Type B pancreatic cell (in vitro differentiated cells): ENCODE results near the gene ADRA2B. TPM values are rescaled to one million over a fixed set of nuclear protein-coding genes. Genes with fewer than 3 reads are reported as not detected.

Experiments used
- DNase-seq: peaks from one replicate; pipeline ENCODE4 v3.0.0; 2021; ENCODE audit warnings: mixed read lengths; ENCODE audit not compliant: unreplicated experiment; ENCODE audit errors: extremely low spot score
- H3K27ac Mint-ChIP-seq: 2 replicates; pipeline ENCODE4 v1.8.0; 2021; ENCODE audit warnings: mild to moderate bottlenecking, mixed read lengths
- H3K27me3 Mint-ChIP-seq: 2 replicates; pipeline ENCODE4 v1.8.0; 2021; ENCODE audit warnings: mixed read lengths
- H3K36me3 Mint-ChIP-seq: 2 replicates; pipeline ENCODE4 v1.8.0; 2021; ENCODE audit warnings: mixed read lengths
- H3K4me1 Mint-ChIP-seq: one replicate; pipeline ENCODE4 v1.8.0; 2021; ENCODE audit warnings: mixed read lengths; ENCODE audit not compliant: unreplicated experiment
- H3K4me3 Mint-ChIP-seq: 2 replicates; pipeline ENCODE4 v1.8.0; 2021; ENCODE audit warnings: mild to moderate bottlenecking, mixed read lengths
- H3K9me3 Mint-ChIP-seq: 2 replicates; pipeline ENCODE4 v1.8.0; 2021; ENCODE audit warnings: mixed read lengths
- total RNA-seq: library from RNA; stranded (reverse); gene quantifications from 2 replicates; pipeline ENCODE4 v1.2.1, GENCODE V29; 2021; ENCODE audit warnings: low replicate concordance
- TF ChIP-seq, protein P1 (sequence below): fragments of 200-600 bp; sonication (generic); conservative IDR thresholded peaks from 2 replicates; pipeline ENCODE4 v1.5.0; 2021; ENCODE audit warnings: antibody characterized with exemption, mild to moderate bottlenecking

The ADRA2B gene
- total RNA-seq, 1 donor from 2014 or later: 2.4 TPM

DNA sequence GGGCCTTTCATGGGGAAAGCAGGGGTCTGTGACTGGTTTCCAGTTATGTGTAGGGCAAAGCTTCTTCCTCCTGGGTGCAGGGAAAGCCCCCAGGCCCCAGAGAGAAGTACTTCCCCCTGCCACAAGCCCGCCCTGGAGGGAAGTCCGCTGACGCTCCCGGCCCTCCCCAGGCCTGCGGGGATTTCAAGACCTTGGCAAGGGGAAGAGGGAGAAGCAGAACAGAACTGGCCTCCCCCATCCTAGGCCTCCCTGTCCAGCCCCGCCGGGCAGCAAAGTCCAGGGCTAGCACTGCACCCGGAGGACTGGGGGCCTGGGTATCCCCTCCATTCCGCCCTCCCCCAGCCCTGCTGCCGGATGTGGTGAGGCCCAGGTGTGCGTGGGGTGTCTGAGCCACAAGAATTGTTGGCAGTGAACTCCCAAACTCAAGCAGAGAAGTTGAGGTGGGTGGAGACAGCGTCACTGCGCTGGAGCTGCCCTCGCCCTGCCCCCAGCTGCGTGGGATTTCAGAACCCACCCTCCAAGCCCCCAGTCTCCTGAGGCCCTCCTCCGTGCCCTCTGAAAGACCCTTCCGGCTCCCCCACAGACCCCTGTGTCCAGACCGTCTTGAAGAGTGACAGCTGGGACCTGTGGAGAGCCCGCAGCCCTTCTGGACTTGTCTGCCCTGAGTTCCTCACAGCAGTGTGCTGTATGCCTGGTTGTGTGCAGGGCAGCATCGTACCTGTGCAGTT is 29.9 kb upstream of the ADRA2B start:
- TF ChIP-seq, protein P1, sequence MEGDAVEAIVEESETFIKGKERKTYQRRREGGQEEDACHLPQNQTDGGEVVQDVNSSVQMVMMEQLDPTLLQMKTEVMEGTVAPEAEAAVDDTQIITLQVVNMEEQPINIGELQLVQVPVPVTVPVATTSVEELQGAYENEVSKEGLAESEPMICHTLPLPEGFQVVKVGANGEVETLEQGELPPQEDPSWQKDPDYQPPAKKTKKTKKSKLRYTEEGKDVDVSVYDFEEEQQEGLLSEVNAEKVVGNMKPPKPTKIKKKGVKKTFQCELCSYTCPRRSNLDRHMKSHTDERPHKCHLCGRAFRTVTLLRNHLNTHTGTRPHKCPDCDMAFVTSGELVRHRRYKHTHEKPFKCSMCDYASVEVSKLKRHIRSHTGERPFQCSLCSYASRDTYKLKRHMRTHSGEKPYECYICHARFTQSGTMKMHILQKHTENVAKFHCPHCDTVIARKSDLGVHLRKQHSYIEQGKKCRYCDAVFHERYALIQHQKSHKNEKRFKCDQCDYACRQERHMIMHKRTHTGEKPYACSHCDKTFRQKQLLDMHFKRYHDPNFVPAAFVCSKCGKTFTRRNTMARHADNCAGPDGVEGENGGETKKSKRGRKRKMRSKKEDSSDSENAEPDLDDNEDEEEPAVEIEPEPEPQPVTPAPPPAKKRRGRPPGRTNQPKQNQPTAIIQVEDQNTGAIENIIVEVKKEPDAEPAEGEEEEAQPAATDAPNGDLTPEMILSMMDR: no peak

DNA sequence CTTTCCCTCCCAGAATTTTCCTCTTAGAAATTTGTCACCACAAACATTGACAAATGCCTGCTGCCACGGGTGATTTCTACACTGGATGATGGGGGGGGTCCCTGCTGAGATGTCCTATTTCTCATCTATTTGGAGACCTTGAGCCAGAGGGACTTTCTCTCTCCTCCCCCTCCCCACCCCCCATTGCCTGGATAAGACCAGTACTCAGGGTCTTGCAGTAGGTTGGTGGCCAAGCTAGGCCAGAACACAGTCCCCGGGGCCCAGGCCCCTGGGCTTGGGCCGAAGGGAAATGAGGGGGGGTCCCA is 29.4 kb upstream of the ADRA2B start:
- H3K9me3 Mint-ChIP-seq: no peaks in the 10 kb centered on the region
- no peak overlapping the region for H3K27ac Mint-ChIP-seq
- peaks cover 22% of the 10 kb centered on the region for H3K27me3 Mint-ChIP-seq
- H3K36me3 Mint-ChIP-seq: no peaks in the 10 kb centered on the region
- no peak overlapping the region for H3K4me3 Mint-ChIP-seq
- DNase-seq: no peak
- TF ChIP-seq, protein P1: no peak
- H3K4me1 Mint-ChIP-seq: peaks cover 12% of the 10 kb centered on the region

More for the DNA sequence above, 29.9 kb upstream of the ADRA2B start:
- Mint-ChIP-seq H3K27ac (peak overlapping the region; percentile 55), H3K36me3 (no peaks in the 10 kb centered on the region), H3K9me3 (no peaks in the 10 kb centered on the region), H3K27me3 (peaks cover 22% of the 10 kb centered on the region), H3K4me1 (peaks cover 12% of the 10 kb centered on the region), H3K4me3 (peak overlapping the region; percentile 28)
- DNase-seq: no peak

DNA sequence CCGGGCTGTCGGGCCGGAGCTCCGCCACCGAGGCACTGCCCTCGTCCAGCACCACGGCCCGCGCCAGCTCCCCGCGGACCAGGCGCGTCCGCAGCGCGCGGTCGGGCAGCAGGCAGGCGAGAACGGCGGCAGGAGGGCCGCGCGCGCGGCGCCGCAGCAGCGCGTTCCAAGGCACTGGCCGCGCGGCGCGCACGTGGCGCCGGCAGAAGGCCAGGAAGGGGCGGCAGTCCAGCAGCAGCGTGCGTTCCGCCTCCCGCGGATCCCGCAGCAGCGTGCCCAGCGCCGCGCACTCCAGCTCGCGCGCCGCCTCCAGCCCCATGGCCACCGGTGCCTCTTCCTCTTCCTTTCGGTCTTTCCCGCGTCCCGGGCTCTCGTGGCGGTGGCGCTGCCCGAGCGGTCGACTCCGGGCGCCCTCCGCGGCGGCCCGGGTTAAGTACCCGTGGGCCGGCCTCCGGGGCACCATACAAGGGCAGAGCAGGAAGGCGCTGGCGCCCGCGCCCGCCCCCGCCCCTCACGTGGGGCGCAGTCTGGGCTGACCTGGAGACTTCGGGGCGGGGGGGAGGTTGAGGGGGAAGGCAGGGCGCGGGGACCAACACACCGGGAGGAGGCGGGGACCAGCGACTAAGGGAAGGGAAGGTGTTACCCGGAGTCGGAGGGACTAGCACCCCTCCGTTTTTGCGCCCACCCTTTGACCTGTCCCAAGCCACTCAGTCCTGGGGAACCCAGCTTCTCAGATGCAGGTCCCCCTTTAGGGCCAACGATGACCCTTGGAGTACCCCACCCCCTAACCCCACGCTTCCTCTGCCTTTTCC is 28.9 kb upstream of the ADRA2B start, which contains the start of gene DUSP2:
DUSP2 (minus strand) TSS at position 405 of the 812 bp plus-strand sequence; CDS start at position 319, 86 bp downstream.
- peaks cover 12% of the 10 kb centered on the region for H3K4me1 Mint-ChIP-seq
- peak within 1 kb of the TSS; percentile 36 for H3K27ac Mint-ChIP-seq
- DNase-seq: no peak
- peaks cover 22% of the 10 kb centered on the region for H3K27me3 Mint-ChIP-seq
- peak within 1 kb of the TSS; percentile 83 for H3K4me3 Mint-ChIP-seq
- TF ChIP-seq, protein P1: no peak
- no peaks in the 10 kb centered on the region for H3K9me3 Mint-ChIP-seq
- H3K36me3 Mint-ChIP-seq: no peaks in the 10 kb centered on the region

DNA sequence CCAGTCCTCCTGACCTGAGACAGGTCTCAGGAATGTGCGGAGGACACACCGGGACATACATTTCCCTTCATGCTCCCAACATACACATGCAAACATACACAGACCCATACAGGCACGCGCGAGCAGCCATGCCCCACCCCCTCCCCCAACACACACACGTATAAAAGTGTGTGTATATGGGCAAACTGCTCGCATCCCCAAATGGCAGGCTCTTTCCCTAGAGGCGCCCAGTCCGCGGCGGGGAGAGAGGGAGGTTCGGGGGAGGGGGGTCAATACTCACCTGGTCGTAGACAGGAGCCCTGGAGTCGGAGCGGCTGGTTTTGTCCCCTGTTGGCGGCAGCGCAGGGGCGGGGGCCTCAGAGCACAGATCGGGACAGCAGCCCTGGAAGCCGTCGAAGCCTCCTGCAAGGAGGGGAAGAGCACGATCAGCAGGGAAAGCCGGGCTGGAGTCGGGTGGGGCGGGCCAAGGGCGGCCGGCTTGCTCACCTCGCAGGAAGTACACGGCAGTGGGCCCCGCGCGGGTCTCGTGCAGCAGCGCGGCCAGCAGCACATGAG is 28.2 kb upstream of the ADRA2B start:
- H3K9me3 Mint-ChIP-seq: no peaks in the 10 kb centered on the region
- peaks cover 22% of the 10 kb centered on the region for H3K27me3 Mint-ChIP-seq
- TF ChIP-seq, protein P1: peak; percentile 20
- peak overlapping the region; percentile 36 for H3K27ac Mint-ChIP-seq
- peaks cover 12% of the 10 kb centered on the region for H3K4me1 Mint-ChIP-seq
- no peak for DNase-seq
- no peaks in the 10 kb centered on the region for H3K36me3 Mint-ChIP-seq
- H3K4me3 Mint-ChIP-seq: peak overlapping the region; percentile 83

DNA sequence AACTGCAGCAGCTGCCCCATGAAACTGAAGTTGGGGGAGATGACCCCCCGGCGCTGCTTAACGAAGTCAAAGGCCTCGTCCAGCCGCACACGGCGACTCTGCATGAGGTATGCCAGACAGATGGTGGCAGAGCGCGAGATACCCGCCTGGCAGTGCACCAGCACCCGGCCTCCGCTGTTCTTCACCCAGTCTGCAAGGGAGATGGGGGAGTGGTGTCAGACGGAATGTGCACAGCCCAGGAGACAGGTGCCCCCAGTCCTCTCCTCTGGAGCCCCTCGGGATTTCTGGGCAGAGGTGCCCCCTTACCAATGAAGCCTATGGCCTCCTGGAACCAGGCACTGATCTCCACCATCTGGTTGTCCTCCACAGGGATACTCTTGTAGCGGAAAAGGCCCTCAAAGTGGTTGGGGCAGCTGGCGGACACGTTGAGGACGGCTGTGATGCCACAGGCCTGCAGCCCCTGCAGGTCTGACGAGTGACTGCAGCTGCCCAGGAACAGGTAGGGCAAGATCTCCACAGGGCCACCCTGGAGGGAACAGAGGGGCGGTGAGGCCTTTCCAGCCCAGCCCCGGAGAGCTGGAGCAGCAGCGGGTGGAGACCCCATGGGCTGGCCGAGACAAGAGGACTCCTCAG is 27.6 kb upstream of the ADRA2B start:
- H3K27me3 Mint-ChIP-seq: peaks cover 22% of the 10 kb centered on the region
- H3K4me1 Mint-ChIP-seq: peaks cover 8% of the 10 kb centered on the region
- peak overlapping the region; percentile 36 for H3K27ac Mint-ChIP-seq
- no peaks in the 10 kb centered on the region for H3K9me3 Mint-ChIP-seq
- TF ChIP-seq, protein P1: peak; percentile 44
- peak overlapping the region; percentile 83 for H3K4me3 Mint-ChIP-seq
- H3K36me3 Mint-ChIP-seq: no peaks in the 10 kb centered on the region
- DNase-seq: no peak
